ENCODE data around the gene WDR6.
"Not testable (repeated sequence)": the region's sequence is repeated elsewhere in the genome, so short reads cannot be mapped to it uniquely, and the experiment has no call there.

WDR6 gene

DNA sequence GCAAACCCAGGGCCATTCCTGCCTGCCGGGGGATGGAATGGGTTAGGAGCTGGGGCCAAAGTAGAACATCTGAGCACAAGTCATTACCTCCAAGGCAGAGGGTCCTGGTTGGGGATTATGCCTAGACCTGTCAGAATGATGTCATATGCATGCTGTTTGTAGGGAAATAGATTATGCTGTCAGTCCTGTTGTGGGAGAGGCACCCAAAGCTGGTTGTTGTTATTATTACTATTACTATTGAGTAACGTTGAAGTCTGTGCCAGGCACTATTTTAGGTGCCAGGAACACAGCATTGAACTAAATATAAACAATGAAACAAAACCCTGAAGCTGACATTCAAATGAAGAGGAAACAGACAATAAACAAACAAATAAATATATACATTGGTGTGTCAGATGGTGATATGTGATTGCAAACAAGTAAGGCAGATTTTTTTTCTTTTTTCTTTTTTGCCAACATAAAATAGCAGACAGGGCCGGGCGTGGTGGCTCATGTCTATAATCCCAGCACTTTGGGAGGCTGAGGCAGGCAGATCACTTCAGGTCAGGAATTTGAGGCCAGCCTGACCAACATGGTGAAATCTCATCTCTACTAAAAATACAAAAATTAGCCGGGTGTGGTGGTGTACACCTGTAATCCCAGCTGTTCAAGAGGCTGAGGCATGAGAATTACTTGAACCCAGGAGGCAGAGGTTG is 15.2 kb upstream of the WDR6 start:
- DNase-seq = no peak

DNA sequence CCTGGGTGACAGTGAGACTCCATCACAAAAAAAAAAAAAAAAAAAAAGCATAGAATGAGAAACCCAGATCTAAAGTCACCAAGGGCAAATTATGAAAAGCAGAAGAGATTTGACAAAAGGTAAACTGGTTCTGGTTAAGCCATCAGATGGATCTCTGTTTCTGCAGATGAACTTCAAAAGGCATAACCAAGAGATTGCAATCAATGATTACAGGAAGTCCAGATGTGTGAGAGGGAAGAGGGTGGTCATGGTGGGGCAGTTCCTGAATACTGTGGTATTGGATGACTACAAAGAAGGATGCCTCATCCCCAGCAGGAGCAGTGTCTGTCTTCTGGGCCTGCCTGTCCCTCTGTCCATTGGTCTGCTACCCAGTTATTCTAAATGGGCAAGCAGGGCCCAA is 13.4 kb upstream of the WDR6 start:
- DNase-seq = no peak

GRCh38 chr3:48996640-48997039 is 10.6 kb upstream of the WDR6 start:
- DNase-seq = no peak

GRCh38 chr3:48997102-48997635 is 10.0 kb upstream of the WDR6 start:
- DNase-seq = no peak

- DNase-seq = no peak
These were observed 9.2 kb upstream of the WDR6 start for GRCh38 chr3:48997714-48998637.

DNA sequence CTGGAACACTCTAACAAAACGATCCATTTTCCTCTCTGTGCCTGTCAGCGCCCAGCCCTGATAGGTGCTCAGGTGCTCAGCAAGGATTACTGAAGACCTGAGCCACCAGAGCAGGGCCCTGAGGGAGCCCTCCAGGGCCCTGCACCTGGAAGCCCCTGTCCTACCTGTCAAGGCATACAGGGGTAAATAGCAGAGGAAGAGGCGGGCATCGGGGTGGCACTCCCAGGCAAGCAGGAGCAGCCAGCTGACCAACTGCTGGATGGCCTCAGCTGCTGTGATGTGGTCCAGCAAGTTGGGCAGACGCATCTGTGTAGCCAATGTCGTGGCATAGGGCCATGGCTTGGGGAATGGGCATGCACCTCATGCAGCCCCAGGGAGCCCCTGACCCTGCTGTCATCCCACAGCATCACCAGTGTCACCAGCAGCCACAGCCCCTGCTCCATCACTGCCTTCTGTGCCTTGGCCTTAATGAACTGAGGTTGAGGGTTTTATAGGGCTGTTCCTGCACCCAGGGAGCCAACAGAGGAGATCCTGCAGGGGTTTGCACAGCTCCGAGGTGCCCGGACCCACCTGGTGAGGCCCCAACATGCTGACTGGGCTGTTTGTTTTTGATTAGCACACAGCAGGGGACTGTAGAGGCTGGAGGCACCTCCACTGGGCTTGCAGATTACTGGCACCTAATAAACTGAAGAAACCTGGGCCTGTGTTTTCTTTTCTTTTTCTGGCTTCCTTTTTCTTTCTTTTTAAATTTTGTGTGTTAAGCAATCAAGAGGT is 7.9 kb upstream of the WDR6 start:
- DNase-seq = no peak

DNA sequence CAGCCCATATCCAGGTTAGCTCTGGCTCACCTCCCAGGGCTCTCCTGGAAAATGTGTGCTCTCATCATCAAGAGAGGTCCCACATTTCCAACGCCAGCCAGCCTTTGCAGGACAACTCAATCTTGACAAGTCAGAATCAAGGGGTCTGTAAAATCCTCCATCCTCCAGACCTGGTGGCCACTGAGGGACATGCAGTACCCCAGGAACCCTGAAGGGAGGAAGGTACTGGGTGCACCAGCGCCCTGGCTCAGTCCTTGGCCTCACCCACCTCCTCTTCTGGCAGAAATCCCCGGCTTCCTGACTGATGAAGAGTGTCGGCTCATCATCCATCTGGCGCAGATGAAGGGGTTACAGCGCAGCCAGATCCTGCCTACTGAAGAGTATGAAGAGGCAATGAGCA is 6.0 kb upstream of the WDR6 start:
- DNase-seq = no peak

DNA sequence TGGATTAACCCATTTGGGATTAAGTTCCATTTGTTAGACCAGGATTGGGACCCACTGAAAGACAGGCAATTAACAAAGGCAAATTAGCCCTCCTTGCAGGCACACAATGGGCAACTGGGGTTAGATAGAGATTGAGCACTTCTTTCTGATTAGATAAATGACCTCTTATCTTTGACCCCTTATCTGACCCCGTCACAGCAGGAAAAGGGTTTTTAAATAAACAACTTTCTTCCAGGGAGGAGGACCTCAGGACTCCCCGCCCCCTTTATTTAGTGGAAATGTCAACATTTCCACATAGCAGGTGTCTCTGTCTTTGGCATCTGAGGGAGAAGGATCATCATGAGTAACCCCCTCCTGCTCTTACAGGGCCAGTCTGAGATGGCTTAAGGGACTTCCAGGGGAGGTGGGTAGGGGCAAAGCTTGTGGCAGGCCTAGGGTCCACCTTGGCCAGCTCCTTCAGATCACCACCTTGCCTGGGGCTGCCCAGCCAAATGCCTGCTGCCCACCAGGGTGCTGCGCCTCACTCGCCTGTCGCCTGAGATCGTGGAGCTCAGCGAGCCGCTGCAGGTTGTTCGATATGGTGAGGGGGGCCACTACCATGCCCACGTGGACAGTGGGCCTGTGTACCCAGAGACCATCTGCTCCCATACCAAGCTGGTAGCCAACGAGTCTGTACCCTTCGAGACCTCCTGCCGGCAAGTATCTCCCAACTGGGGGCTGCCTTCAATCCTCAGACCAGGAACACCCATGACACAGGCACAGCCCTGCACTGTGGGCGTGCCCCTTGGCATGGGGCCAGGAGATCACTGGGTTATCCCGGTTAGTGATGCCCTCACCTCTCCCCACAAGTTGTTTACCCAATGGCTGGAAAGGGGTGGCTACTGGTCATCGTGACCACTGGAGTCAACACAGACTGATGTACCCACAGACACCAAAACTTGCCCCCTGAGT is 2.6 kb upstream of the WDR6 start:
- no peak for DNase-seq

DNA sequence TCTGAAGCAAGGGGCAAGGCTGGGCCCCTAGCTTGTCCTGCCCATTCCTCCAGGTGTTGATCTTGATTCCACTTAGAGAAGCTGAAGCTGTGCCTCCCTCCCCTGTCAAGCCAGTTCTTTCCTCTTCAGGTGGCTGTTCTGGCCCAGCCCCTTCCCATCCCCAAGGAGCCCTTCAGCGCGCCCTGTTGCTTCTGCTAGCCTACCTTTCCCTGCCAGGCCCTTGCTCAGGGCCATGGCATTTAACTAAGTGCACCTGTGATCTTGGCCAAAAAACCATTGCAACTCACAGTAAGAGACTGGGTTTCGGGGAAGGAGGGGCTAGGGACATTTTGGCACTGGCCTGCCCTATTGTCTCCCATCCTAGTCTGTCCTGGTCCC is 1.9 kb upstream of the WDR6 start:
- DNase-seq = no peak

DNA sequence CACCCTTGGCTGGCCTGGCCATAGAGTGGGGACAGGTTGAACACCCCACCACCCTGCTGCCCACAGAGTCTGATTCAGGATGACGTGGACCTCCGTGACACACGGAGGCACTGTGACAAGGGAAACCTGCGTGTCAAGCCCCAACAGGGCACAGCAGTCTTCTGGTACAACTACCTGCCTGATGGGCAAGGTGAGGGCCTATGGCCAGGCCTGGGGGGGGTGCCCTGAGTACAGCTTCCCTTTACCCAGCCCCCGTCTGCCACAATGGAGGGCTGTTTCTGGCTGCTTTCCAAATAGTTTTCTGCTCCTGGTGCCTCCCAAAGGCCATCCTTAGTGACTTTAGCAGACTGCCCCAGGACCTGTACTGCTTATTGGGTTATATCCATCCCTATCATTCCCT is 1.2 kb upstream of the WDR6 start:
- DNase-seq = no peak

- DNase-seq = no peak
These were observed 653 bp upstream of the WDR6 start for GRCh38 chr3:49006408-49007067.

- DNase-seq = peak; percentile 88 to 92
These were observed 759 bp downstream of the WDR6 start for GRCh38 chr3:49007771-49008528.

GRCh38 chr3:49008627-49009026 is 1.4 kb downstream of the WDR6 start:
- DNase-seq = not testable (repeated sequence)

DNA sequence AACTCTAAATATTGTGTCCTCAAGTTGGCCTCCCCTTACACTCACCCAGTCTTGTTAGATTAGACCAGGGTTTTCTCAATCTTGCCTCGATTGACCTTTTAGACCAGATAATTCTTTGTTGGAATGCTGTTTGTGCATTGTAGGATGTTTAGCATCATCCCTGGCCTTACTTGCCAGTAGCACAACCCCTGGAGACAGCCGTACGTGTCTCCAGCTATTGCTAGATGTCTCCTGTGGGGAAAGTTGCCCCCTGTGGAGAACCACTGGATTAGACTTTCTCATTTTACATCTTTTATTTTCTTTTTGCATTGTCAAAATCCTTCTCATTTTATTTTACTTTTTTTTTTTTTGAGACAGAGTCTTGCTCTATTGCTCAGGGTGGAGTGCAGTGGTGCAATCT is 2.2 kb downstream of the WDR6 start:
- DNase-seq = no peak

GRCh38 chr3:49012441-49013017 is 5.3 kb downstream of the WDR6 start:
- no peak for DNase-seq

GRCh38 chr3:49013113-49013737 is 6.0 kb downstream of the WDR6 start:
- no peak for DNase-seq

- DNase-seq = peak; percentile 55 to 61
These were observed 6.8 kb downstream of the WDR6 start for GRCh38 chr3:49013738-49014660.

DNA sequence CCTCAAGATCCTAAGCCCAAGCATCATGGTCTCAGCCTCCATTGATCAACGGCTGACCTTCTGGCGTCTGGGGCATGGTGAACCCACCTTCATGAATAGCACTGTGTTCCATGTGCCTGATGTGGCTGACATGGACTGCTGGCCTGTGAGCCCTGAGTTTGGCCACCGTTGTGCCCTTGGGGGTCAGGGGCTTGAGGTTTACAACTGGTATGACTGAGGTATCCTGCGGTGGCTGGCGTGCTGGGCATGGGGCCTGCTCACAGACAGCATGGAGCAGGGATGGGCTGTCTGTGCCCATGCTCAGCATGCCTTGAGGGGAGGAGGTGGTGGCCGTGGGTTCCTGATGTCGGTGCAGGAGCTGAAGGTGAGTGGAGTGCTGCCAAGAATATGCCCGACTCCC is 7.9 kb downstream of the WDR6 start:
- DNase-seq = no peak

GRCh38 chr3:49015765-49016164 is 8.6 kb downstream of the WDR6 start:
- no peak for DNase-seq
